HG03159 (cell line): ENCODE results near the gene COPE.
"Not testable (repeated sequence)": the region's sequence is repeated elsewhere in the genome, so short reads cannot be mapped to it uniquely, and the experiment has no call there.

ENCODE experiments used
- ATAC-seq: cut with Tn5 transposase; IDR thresholded peaks from one replicate; pipeline ENCODE4 v1.9.1; 2021; ENCODE audit warnings: mild to moderate bottlenecking, moderate library complexity; ENCODE audit not compliant: unreplicated experiment

Gene COPE

GRCh38 chr19:18910010-18910409, 9.2 kb downstream of the COPE start:
- no peak for ATAC-seq

GRCh38 chr19:18908917-18909619, 10.1 kb downstream of the COPE start:
- no peak for ATAC-seq

- no peak for ATAC-seq
Observed at GRCh38 chr19:18906605-18907519, 12.3 kb downstream of the COPE start.

- no peak for ATAC-seq
Observed at GRCh38 chr19:18905513-18906236, 13.5 kb downstream of the COPE start.

- ATAC-seq = no peak
Observed at GRCh38 chr19:18905058-18905456, 14.1 kb downstream of the COPE start.

GRCh38 chr19:18904334-18905057, 14.7 kb downstream of the COPE start:
- no peak for ATAC-seq

- ATAC-seq = no peak
Observed at GRCh38 chr19:18903156-18904037, 15.8 kb downstream of the COPE start.

- ATAC-seq = not testable (repeated sequence)
Observed at GRCh38 chr19:18902519-18902918, 16.7 kb downstream of the COPE start.

GRCh38 chr19:18901491-18901890, 17.7 kb downstream of the COPE start:
- ATAC-seq = no peak

GRCh38 chr19:18900700-18901481, 18.3 kb downstream of the COPE start:
- ATAC-seq = no peak

- no peak for ATAC-seq
Observed at GRCh38 chr19:18899624-18900560, 19.3 kb downstream of the COPE start.

- no peak for ATAC-seq
Observed at GRCh38 chr19:18898607-18899408, 20.4 kb downstream of the COPE start.

GRCh38 chr19:18898081-18898606, 21.0 kb downstream of the COPE start:
- no peak for ATAC-seq

- ATAC-seq = no peak
Observed at GRCh38 chr19:18897094-18898029, 21.8 kb downstream of the COPE start.

- no peak for ATAC-seq
Observed at GRCh38 chr19:18896421-18896841, 22.8 kb downstream of the COPE start.
